Left ventricle myocardium superior (tissue), 1 donor: ENCODE results near the gene SYCP2. TPM values are rescaled to one million over a fixed set of nuclear protein-coding genes. Genes with fewer than 3 reads are reported as not detected.
A peak's percentile ranks its signal among the peaks of the same experiment; 100 is the strongest.

Experiments
- ATAC-seq: fragments of 200-7000 bp; cut with Tn5 transposase; one replicate; pipeline ENCODE4 v1.9.1; 2020; ENCODE audit warnings: mild to moderate bottlenecking, moderate library complexity
- DNase-seq: peaks from one replicate; pipeline ENCODE4 v3.0.0-alpha.2; 2020
- intact Hi-C: fragments of 100-400 bp; cut with micrococcal nuclease; formaldehyde crosslinking; loops from one replicate; pipeline ENCODE4 v1.11.0; 2022
- total RNA-seq: library from RNA; stranded (reverse); fragmentation: NEBNext Ultra II Directional; extraction: Animal tissue kit (Norgen Biotek cat#: 25700); gene quantifications from one replicate; pipeline ENCODE4 v1.2.1, GENCODE V29; 2021
- donor health status: DM: no; HTN: yes; CAD: no; lungs with severe emphysema.

The SYCP2 gene
- total RNA-seq, 1 donor from 2014 or later = 2.8 TPM

- no peak for ATAC-seq
- intact Hi-C loops = no loop called here
- DNase-seq = no peak
Measured at GRCh38 chr20:59948212-59948611, 14.8 kb upstream of the SYCP2 start.

GRCh38 chr20:59947376-59947775, 13.9 kb upstream of the SYCP2 start:
- DNase-seq (no peak), ATAC-seq (no peak)
- intact Hi-C loops = no loop called here

DNA sequence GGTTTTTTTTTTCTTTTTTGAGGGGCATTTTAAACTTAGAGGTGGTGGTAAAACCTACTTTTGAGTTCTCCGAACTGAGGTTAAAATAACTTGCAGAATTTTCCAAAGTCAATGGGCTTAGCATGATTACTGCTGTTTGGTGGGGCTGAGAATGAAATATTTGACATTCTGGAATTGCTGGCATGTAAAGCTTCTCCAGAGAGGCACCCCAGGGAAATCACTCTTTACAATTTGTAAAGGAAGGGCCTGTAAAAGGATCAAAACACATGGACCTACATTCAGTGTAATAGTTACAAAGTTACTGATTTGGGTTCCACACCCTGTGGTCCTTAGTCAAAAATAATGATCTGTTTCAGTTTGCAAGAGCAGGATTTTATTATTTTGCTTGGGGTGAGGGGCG, 12.3 kb upstream of the SYCP2 start:
- intact Hi-C loops = no loop called here
- DNase-seq (no peak), ATAC-seq (no peak)

- ATAC-seq = no peak
- DNase-seq = no peak
- intact Hi-C loops = no loop called here
Measured at GRCh38 chr20:59945175-59945574, 11.7 kb upstream of the SYCP2 start.

GRCh38 chr20:59944726-59945125, 11.3 kb upstream of the SYCP2 start:
- no peak for ATAC-seq
- intact Hi-C loops = no loop called here

DNA sequence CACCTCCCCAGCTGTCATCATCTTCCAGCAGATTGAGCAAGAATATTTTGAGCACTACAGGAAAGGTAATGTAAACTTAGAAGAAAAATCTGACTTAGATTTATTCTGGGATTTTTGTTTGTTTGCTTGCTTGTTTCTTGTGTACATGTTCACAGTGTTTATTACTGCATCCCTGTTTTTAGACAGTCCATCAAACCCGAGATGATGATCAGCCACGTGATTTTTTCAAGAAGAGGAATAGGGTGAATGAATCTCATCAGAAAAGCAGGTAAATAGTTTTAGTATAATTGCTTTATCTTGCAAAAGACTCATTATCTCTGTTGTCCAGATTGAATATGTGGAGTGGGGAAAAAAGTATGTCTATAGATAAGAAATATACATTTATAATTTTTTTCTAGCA, 8.8 kb upstream of the SYCP2 start:
- ATAC-seq (no peak), DNase-seq (no peak)
- intact Hi-C loops = no loop called here

More at GRCh38 chr20:59944726-59945125, 11.3 kb upstream of the SYCP2 start:
- no peak for DNase-seq

GRCh38 chr20:59940956-59941294, 7.5 kb upstream of the SYCP2 start:
- ATAC-seq (no peak), DNase-seq (no peak)
- intact Hi-C loops = no loop called here

- intact Hi-C loops = no loop called here
- ATAC-seq (peak; percentile 94), DNase-seq (peak; percentile 99)
Measured at GRCh38 chr20:59940129-59940955, 6.9 kb upstream of the SYCP2 start, which contains the start of the genes FAM217B and PPP1R3D. TSS of gene FAM217B (plus strand) at chr20:59940389. CDS start at chr20:59943944, 3,555 bp downstream. TSS of gene PPP1R3D (minus strand) at chr20:59940305. CDS start at chr20:59939931, 374 bp downstream.

DNA sequence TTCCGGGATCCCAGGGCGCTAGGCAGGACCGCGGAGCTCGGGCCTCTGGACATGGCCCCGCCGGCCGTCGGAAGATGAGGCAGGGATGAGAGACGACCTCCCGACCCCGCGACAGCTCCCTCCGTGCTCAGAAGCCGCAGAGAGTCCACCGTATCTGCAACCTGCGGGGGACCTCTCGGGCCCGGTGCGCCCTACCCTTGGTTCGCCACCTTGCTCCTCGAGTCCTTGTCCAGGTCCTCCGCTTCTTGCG, 6.4 kb upstream of the SYCP2 start:
- DNase-seq = peak; percentile 69
- intact Hi-C loops = no loop called here
- peak; percentile 5 for ATAC-seq

DNA sequence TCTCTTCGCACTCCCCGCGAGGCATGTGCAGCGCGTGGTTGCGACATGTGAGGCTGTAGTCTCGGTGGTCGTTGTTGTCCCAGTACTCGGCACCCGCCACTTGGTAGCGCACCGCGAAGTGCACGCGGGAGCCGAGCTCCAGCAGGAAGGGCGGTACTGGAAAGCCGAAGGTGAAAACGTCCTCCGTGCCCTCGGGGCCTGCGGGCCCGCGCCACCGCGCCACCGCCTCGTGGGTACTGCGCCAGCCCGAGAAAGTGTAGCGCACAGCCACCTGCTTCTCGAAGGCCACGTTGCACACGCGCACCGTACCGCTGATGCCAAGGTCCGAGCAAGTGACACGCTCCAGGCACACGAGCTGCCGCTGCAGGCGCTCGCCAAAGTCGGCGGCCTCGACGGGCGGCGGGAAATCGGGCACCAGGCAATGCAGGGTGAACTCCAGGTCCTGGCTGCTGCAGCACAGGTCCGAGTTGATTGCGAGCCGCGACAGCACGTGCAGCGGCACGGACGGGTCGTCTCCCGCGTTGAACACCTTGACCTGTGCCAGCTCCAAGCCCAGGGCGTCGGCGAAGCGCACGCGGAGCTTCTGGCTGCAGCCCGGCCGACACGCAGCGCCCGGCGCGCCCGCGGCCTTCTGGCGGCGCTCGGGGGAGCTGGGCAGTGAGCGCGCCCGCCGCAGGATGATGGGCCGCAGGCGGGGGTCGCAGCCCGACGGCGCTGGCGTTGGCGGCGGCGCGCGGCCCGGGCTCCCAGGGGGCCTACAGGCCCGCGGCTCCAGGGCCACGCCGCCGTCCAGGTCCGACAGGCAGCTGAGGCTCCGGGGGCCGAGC, 5.8 kb upstream of the SYCP2 start:
- no peak for DNase-seq

GRCh38 chr20:59938696-59939051, 5.2 kb upstream of the SYCP2 start:
- DNase-seq (peak; percentile 48), ATAC-seq (peak; percentile 0)
- intact Hi-C loops = no loop called here

More for the DNA sequence above, 5.8 kb upstream of the SYCP2 start:
- intact Hi-C loops = no loop called here
- ATAC-seq = peak; percentile 12

GRCh38 chr20:59938221-59938620, 4.8 kb upstream of the SYCP2 start:
- peak; percentile 7 for ATAC-seq
- intact Hi-C loops = no loop called here
- no peak for DNase-seq

DNA sequence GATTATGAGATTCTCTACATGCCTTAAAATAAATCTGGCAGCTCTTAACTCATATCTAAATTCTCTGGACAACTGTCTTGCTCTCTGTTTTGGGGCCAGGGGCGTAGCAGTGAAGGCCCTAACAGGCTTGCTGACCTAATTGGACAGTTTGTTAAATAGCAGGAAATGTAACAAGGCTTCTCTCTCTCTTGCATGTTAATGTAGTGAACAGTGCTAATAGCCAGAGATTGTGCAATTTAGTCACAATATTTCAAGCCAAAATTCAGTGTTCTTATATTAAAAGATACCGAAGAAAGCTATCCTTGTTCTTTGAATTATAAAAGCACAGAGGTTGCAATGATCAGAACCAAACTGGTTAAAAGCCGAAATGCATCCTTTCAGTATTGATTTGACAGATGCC, 3.7 kb upstream of the SYCP2 start:
- ATAC-seq = no peak
- DNase-seq = no peak
- intact Hi-C loops = no loop called here

DNA sequence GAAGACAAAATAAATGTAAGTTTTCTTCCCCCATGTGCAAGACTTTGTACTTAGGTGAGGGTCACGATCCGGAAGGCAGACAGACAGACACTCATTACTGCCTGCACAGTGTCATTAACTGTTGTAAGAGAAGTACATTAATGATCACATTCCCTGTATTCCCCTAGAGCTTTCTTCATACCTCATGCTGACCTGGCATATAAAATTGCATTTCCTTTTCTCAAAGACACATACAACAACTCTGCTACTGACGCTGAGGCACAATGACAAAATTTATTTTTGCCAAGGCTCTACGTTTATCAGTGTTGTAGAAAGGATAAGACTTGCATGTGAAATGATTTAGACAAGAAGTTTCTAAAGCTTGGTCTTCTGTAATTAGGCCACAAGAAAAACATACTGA, 3.0 kb upstream of the SYCP2 start:
- intact Hi-C loops = no loop called here
- ATAC-seq (no peak), DNase-seq (no peak)

DNA sequence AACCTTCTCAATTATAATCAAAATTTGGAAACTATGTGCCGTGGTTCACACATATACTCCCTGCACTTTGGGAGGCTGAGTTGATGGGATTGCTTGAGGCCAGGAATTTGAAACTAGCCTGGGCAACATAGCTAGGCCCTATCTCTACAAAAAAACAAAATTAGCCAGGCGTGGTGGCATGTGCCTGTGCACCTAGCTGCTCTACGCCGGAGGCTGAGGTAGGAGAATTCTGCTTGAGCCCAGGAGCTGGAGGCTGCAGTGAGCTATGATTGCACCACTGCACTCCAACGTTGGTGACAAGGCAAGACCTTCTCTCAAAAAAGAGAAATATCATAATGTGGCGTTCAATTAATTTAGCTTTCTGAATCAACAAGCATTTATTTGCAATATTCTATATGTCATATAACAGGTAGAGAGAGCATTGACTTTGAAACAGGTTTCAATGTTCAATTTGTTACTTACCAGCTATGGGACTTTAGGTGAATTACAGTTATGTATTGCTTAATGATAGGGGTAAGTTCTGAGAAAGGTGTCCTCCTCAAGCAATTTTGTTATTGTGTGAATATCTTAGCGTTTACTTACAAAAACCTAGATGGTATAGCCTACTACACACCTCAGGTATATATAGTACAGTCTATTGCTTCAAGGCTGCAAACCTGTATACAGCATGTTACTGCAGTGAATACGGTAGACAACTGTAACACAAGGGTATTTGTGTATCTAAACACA, 2.2 kb upstream of the SYCP2 start:
- intact Hi-C loops = no loop called here
- no peak for ATAC-seq
- DNase-seq = no peak

DNA sequence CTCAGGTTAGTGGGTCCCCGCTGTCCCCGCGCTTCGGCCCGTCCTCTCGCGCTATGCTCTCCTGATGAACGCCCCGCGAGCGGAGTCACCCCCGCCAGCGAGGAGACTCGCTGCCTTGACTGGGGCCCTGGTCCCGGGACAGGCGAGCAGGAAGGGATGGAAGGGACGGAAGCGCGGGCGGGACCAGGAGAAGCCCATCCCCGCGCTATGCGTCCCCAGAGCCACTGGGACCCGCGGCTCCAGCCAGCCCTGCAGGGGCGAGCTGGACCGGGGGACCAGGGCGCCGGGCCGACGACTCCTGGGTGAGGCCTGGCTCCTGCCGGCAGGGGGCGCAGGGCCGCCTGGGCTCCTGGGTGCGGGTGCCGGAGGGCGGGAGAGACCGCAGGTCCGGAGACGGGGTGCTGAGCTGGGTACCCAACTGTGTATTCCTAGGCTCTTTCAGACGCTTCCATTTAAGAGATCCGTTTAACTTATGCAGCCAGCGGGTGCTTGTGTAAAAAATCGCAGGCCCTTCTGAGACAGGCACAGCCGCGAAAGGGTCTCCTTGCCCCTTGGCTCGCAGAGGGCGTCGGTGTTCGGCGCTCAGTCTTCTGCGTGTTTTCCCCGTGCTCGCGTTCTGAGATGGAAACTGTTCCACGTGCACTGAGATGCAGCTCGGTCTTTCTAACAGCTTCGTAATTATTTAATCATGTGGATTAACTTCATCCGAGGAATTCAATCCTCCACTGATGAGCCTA, 580 bp upstream of the SYCP2 start:
- DNase-seq (peak; percentile 92), ATAC-seq (peak; percentile 90)
- intact Hi-C loops = no loop called here

DNA sequence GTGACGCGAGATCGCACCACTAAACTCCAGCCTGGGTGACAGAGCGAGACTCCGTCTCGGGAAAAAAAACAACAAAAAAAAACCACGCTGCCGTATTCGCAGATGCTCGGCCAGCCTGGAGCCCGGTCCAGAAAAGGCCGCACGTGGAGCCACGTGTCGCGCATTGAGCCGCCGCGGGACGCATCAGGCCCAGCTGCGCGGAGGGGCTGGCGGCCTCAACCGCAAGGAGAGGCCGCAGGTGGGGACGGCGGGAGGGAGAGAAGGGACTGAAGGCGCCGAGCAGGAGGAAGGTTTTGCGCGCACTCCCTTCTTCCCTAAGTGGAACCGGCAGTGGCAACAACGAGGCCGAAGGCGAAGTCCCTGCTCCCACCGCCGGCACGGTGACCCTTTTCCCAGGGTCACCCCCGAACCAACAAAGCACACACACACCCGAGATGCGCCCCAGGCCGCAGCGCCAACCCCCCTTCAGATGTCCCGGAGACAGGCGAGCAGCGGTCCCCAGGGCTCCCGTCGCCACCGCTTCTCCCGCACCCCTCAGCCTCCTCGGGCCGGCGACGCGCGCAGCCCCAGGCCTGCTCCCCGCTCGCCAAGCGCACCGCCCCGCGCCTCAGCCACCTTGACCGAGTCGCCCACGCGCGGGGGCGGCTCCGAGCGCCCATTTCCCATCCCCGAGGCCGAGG, 681 bp downstream of the SYCP2 start:
- ATAC-seq (no peak), DNase-seq (no peak)
- intact Hi-C loops = no loop called here

- intact Hi-C loops = no loop called here
- DNase-seq (no peak), ATAC-seq (no peak)
Measured at GRCh38 chr20:59931511-59932312, 1.7 kb downstream of the SYCP2 start.
